Dendritic cell treated with granulocyte-macrophage colony-stimulating factor and Interleukin-4, amounts not matched to agents 40 ng/mL and 50 ng/mL, for 4 days (primary cell): ENCODE measurements around the gene SUZ12.
"Not testable (repeated sequence)": the region's sequence is repeated elsewhere in the genome, so short reads cannot be mapped to it uniquely, and the experiment has no call there.

Experiments used
- H3K27ac Mint-ChIP-seq: one replicate; pipeline ENCODE4 v1.8.0; 2022; ENCODE audit warnings: mild to moderate bottlenecking, mixed read lengths
- H3K27me3 Mint-ChIP-seq: one replicate; pipeline ENCODE4 v1.8.0; 2022; ENCODE audit warnings: mild to moderate bottlenecking, mixed read lengths
- H3K36me3 Mint-ChIP-seq: one replicate; pipeline ENCODE4 v1.8.0; 2022; ENCODE audit warnings: low read depth, mixed read lengths
- H3K4me1 Mint-ChIP-seq: one replicate; pipeline ENCODE4 v1.8.0; 2022; ENCODE audit warnings: low read depth, mixed read lengths
- H3K4me3 Mint-ChIP-seq: one replicate; pipeline ENCODE4 v1.8.0; 2022; ENCODE audit warnings: mild to moderate bottlenecking, moderate library complexity, mixed read lengths
- H3K9me3 Mint-ChIP-seq: one replicate; pipeline ENCODE4 v1.8.0; 2022; ENCODE audit warnings: mixed read lengths
- intact Hi-C: fragments of 100-400 bp; cut with micrococcal nuclease; formaldehyde crosslinking; loops from one replicate; pipeline ENCODE4 v1.15.0; 2022

Gene SUZ12

GRCh38 chr17:31936615-31937609, at the start of gene SUZ12:
SUZ12 (plus strand) TSS chr17:31937007; CDS start chr17:31937247, 240 bp downstream.
- H3K9me3 Mint-ChIP-seq, H3K27me3 Mint-ChIP-seq: not testable (repeated sequence)
- Mint-ChIP-seq H3K36me3 (peaks cover 17% of the 10 kb centered on the region), H3K27ac (peak within 1 kb of the TSS; percentile 83), H3K4me3 (peak within 1 kb of the TSS; percentile 84), H3K4me1 (peaks cover 14% of the 10 kb centered on the region)
- intact Hi-C loops: loop anchor here (5.0 kb wide), 1 partner anchor 35 kb away; the partner anchor contains the start of gene UTP6

- Mint-ChIP-seq H3K27me3 (no peaks in the 10 kb centered on the region), H3K27ac (peak overlapping the region; percentile 96)
- intact Hi-C loops: no loop called here
These were observed 48.7 kb upstream of the SUZ12 start for GRCh38 chr17:31888124-31888523.

GRCh38 chr17:31900877-31901276, 35.9 kb upstream of the SUZ12 start:
- Mint-ChIP-seq H3K4me3 (no peak overlapping the region), H3K9me3 (no peaks in the 10 kb centered on the region), H3K27ac (no peak overlapping the region)

More at GRCh38 chr17:31888124-31888523, 48.7 kb upstream of the SUZ12 start:
- Mint-ChIP-seq H3K4me1 (peaks cover 20% of the 10 kb centered on the region), H3K9me3 (no peaks in the 10 kb centered on the region), H3K4me3 (peak overlapping the region; percentile 71), H3K36me3 (peaks cover 70% of the 10 kb centered on the region)

GRCh38 chr17:31902693-31903092, 34.1 kb upstream of the SUZ12 start:
- Mint-ChIP-seq H3K4me1 (peaks cover 3% of the 10 kb centered on the region), H3K27ac (no peak overlapping the region), H3K36me3 (peaks cover 18% of the 10 kb centered on the region), H3K9me3 (no peaks in the 10 kb centered on the region), H3K4me3 (no peak overlapping the region), H3K27me3 (peaks cover 5% of the 10 kb centered on the region)
- intact Hi-C loops: loop anchor here (5.0 kb wide), 3 partner anchors 35 to 345 kb away; partner anchors contain the start of genes COPRS and SUZ12

More at GRCh38 chr17:31900877-31901276, 35.9 kb upstream of the SUZ12 start:
- Mint-ChIP-seq H3K4me1 (peaks cover 5% of the 10 kb centered on the region), H3K27me3 (no peaks in the 10 kb centered on the region), H3K36me3 (peaks cover 37% of the 10 kb centered on the region)
- intact Hi-C loops: loop anchor here (5.0 kb wide), 3 partner anchors 36 to 344 kb away; partner anchors contain the start of genes COPRS and SUZ12

GRCh38 chr17:31903401-31903800, 33.4 kb upstream of the SUZ12 start:
- no peak overlapping the region for H3K4me3 Mint-ChIP-seq
- H3K9me3 Mint-ChIP-seq: no peaks in the 10 kb centered on the region

GRCh38 chr17:31907342-31907962, 29.4 kb upstream of the SUZ12 start:
- no peaks in the 10 kb centered on the region for H3K36me3 Mint-ChIP-seq
- intact Hi-C loops: no loop called here
- H3K4me3 Mint-ChIP-seq: no peak overlapping the region
- peaks cover 5% of the 10 kb centered on the region for H3K4me1 Mint-ChIP-seq
- H3K27me3 Mint-ChIP-seq: peaks cover 8% of the 10 kb centered on the region
- H3K9me3 Mint-ChIP-seq: no peaks in the 10 kb centered on the region
- no peak overlapping the region for H3K27ac Mint-ChIP-seq

More at GRCh38 chr17:31903401-31903800, 33.4 kb upstream of the SUZ12 start:
- intact Hi-C loops: loop anchor here (5.0 kb wide), 3 partner anchors 34 to 346 kb away; partner anchors contain the start of genes COPRS and SUZ12
- peaks cover 5% of the 10 kb centered on the region for H3K27me3 Mint-ChIP-seq
- peaks cover 11% of the 10 kb centered on the region for H3K36me3 Mint-ChIP-seq
- no peak overlapping the region for H3K27ac Mint-ChIP-seq
- peaks cover 4% of the 10 kb centered on the region for H3K4me1 Mint-ChIP-seq

GRCh38 chr17:31908386-31908785, 28.4 kb upstream of the SUZ12 start:
- intact Hi-C loops: no loop called here

GRCh38 chr17:31912705-31913104, 24.1 kb upstream of the SUZ12 start:
- H3K4me1 Mint-ChIP-seq, H3K36me3 Mint-ChIP-seq, H3K9me3 Mint-ChIP-seq, intact Hi-C loops, H3K27ac Mint-ChIP-seq, H3K4me3 Mint-ChIP-seq: not testable (repeated sequence)
- H3K27me3 Mint-ChIP-seq: peaks cover 17% of the 10 kb centered on the region

More at GRCh38 chr17:31908386-31908785, 28.4 kb upstream of the SUZ12 start:
- H3K27ac Mint-ChIP-seq: no peak overlapping the region
- no peaks in the 10 kb centered on the region for H3K36me3 Mint-ChIP-seq
- H3K4me1 Mint-ChIP-seq: peaks cover 5% of the 10 kb centered on the region
- H3K27me3 Mint-ChIP-seq: peaks cover 8% of the 10 kb centered on the region
- H3K4me3 Mint-ChIP-seq: no peak overlapping the region
- no peaks in the 10 kb centered on the region for H3K9me3 Mint-ChIP-seq

- Mint-ChIP-seq H3K27ac (no peak overlapping the region), H3K4me1 (no peaks in the 10 kb centered on the region), H3K36me3 (no peaks in the 10 kb centered on the region), H3K4me3 (no peak overlapping the region), H3K9me3 (no peaks in the 10 kb centered on the region), H3K27me3 (peaks cover 30% of the 10 kb centered on the region)
- intact Hi-C loops: no loop called here
These were observed 21.2 kb upstream of the SUZ12 start for GRCh38 chr17:31915456-31916100.

GRCh38 chr17:31916491-31917064, 20.2 kb upstream of the SUZ12 start:
- Mint-ChIP-seq H3K36me3 (no peaks in the 10 kb centered on the region), H3K9me3 (no peaks in the 10 kb centered on the region), H3K4me3 (no peak overlapping the region), H3K4me1 (no peaks in the 10 kb centered on the region), H3K27ac (no peak overlapping the region), H3K27me3 (peaks cover 29% of the 10 kb centered on the region)
- intact Hi-C loops: no loop called here

- H3K9me3 Mint-ChIP-seq: no peaks in the 10 kb centered on the region
- peaks cover 29% of the 10 kb centered on the region for H3K27me3 Mint-ChIP-seq
- no peaks in the 10 kb centered on the region for H3K4me1 Mint-ChIP-seq
- no peak overlapping the region for H3K27ac Mint-ChIP-seq
- intact Hi-C loops: no loop called here
- H3K36me3 Mint-ChIP-seq: no peaks in the 10 kb centered on the region
- no peak overlapping the region for H3K4me3 Mint-ChIP-seq
These were observed 19.7 kb upstream of the SUZ12 start for GRCh38 chr17:31917065-31917529.

- H3K27ac Mint-ChIP-seq, H3K9me3 Mint-ChIP-seq, H3K36me3 Mint-ChIP-seq, H3K4me3 Mint-ChIP-seq, H3K4me1 Mint-ChIP-seq, intact Hi-C loops: not testable (repeated sequence)
- peaks cover 27% of the 10 kb centered on the region for H3K27me3 Mint-ChIP-seq
These were observed 19.1 kb upstream of the SUZ12 start for GRCh38 chr17:31917721-31918120.

GRCh38 chr17:31918701-31919128, 18.1 kb upstream of the SUZ12 start:
- H3K27ac Mint-ChIP-seq: no peak overlapping the region
- H3K36me3 Mint-ChIP-seq: no peaks in the 10 kb centered on the region
- intact Hi-C loops: no loop called here
- peaks cover 27% of the 10 kb centered on the region for H3K27me3 Mint-ChIP-seq
- no peak overlapping the region for H3K4me3 Mint-ChIP-seq
- H3K9me3 Mint-ChIP-seq: no peaks in the 10 kb centered on the region
- H3K4me1 Mint-ChIP-seq: peaks cover 9% of the 10 kb centered on the region
